ENCODE results near the gene TRHDE.

GRCh38 chr12:72465940-72466630 is 193.9 kb downstream of the TRHDE start:
- TF ChIP-seq CTCF (conservative IDR thresholded peaks at IDR 0.05 in 1 of 2, IDR thresholded peaks at IDR 0.05 in 1 of 2; ENCODE audit: low read depth in 1 of 2, low read length in 2 of 2) (no peak), EZH2 (IDR thresholded peaks at IDR 0.05; ENCODE audit: low read length, missing control alignments) (no peak)

Data from fibroblast of lung (primary cell).